HEK293 (cell line): Measurements from ENCODE around the gene CD79A.

ENCODE experiments used
- MYNN ChIP-seq: fragments of 450-650 bp; formaldehyde crosslinking; IDR thresholded peaks from 2 replicates; pipeline ENCODE4 v1.5.1; 2016; ENCODE audit warnings: missing biosample characterization, missing genetic modification characterization, borderline replicate concordance
- ZFP37 ChIP-seq: fragments of 450-650 bp; formaldehyde crosslinking; IDR thresholded peaks from 2 replicates; pipeline ENCODE4 v1.5.1; 2016; ENCODE audit warnings: missing biosample characterization, missing genetic modification characterization
- ZSCAN30 ChIP-seq: fragments of 450-650 bp; IDR thresholded peaks from 2 replicates; pipeline ENCODE4 v1.5.1; 2018; ENCODE audit warnings: missing biosample characterization, mild to moderate bottlenecking, missing genetic modification characterization, moderate library complexity
- TF ChIP-seq, protein P1 (sequence below): fragments of 450-650 bp; formaldehyde crosslinking; IDR thresholded peaks from 2 replicates; pipeline ENCODE4 v1.5.1; 2016; ENCODE audit warnings: missing biosample characterization, missing genetic modification characterization, borderline replicate concordance
- TF ChIP-seq, protein P2 (sequence below): fragments of 450-650 bp; formaldehyde crosslinking; IDR thresholded peaks from 2 replicates; pipeline ENCODE4 v1.5.1; 2016; ENCODE audit warnings: missing biosample characterization, missing genetic modification characterization
- TF ChIP-seq, protein P3 (sequence below): fragments of 450-650 bp; formaldehyde crosslinking; IDR thresholded peaks from 2 replicates; pipeline ENCODE4 v1.5.1; 2016; ENCODE audit warnings: missing biosample characterization, missing genetic modification characterization

DNA sequence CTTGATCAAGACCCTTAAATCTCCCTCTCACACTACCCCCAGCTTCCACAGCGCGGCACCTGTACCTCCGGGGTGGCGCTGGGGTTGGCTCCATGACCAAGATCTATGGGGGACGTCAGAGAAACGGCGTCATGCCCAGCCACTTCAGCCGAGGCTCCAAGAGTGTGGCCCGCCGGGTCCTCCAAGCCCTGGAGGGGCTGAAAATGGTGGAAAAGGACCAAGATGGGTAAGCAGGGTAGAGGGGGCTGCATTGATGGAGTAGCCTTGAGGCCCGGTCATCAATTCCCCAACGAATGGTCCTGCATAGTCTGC lies 8.1 kb upstream of the CD79A start:
- TF ChIP-seq, protein P1, sequence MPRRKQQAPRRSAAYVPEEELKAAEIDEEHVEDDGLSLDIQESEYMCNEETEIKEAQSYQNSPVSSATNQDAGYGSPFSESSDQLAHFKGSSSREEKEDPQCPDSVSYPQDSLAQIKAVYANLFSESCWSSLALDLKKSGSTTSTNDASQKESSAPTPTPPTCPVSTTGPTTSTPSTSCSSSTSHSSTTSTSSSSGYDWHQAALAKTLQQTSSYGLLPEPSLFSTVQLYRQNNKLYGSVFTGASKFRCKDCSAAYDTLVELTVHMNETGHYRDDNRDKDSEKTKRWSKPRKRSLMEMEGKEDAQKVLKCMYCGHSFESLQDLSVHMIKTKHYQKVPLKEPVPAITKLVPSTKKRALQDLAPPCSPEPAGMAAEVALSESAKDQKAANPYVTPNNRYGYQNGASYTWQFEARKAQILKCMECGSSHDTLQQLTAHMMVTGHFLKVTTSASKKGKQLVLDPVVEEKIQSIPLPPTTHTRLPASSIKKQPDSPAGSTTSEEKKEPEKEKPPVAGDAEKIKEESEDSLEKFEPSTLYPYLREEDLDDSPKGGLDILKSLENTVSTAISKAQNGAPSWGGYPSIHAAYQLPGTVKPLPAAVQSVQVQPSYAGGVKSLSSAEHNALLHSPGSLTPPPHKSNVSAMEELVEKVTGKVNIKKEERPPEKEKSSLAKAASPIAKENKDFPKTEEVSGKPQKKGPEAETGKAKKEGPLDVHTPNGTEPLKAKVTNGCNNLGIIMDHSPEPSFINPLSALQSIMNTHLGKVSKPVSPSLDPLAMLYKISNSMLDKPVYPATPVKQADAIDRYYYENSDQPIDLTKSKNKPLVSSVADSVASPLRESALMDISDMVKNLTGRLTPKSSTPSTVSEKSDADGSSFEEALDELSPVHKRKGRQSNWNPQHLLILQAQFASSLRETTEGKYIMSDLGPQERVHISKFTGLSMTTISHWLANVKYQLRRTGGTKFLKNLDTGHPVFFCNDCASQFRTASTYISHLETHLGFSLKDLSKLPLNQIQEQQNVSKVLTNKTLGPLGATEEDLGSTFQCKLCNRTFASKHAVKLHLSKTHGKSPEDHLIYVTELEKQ, result no peak
- no peak for TF ChIP-seq ZFP37 (tag by site-specific recombination)
- TF ChIP-seq MYNN (tag by site-specific recombination), result no peak
- no peak for TF ChIP-seq ZSCAN30 (tag by site-specific recombination)
- TF ChIP-seq, protein P2, sequence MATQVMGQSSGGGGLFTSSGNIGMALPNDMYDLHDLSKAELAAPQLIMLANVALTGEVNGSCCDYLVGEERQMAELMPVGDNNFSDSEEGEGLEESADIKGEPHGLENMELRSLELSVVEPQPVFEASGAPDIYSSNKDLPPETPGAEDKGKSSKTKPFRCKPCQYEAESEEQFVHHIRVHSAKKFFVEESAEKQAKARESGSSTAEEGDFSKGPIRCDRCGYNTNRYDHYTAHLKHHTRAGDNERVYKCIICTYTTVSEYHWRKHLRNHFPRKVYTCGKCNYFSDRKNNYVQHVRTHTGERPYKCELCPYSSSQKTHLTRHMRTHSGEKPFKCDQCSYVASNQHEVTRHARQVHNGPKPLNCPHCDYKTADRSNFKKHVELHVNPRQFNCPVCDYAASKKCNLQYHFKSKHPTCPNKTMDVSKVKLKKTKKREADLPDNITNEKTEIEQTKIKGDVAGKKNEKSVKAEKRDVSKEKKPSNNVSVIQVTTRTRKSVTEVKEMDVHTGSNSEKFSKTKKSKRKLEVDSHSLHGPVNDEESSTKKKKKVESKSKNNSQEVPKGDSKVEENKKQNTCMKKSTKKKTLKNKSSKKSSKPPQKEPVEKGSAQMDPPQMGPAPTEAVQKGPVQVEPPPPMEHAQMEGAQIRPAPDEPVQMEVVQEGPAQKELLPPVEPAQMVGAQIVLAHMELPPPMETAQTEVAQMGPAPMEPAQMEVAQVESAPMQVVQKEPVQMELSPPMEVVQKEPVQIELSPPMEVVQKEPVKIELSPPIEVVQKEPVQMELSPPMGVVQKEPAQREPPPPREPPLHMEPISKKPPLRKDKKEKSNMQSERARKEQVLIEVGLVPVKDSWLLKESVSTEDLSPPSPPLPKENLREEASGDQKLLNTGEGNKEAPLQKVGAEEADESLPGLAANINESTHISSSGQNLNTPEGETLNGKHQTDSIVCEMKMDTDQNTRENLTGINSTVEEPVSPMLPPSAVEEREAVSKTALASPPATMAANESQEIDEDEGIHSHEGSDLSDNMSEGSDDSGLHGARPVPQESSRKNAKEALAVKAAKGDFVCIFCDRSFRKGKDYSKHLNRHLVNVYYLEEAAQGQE (tag by site-specific recombination), result no peak
- TF ChIP-seq, protein P3, sequence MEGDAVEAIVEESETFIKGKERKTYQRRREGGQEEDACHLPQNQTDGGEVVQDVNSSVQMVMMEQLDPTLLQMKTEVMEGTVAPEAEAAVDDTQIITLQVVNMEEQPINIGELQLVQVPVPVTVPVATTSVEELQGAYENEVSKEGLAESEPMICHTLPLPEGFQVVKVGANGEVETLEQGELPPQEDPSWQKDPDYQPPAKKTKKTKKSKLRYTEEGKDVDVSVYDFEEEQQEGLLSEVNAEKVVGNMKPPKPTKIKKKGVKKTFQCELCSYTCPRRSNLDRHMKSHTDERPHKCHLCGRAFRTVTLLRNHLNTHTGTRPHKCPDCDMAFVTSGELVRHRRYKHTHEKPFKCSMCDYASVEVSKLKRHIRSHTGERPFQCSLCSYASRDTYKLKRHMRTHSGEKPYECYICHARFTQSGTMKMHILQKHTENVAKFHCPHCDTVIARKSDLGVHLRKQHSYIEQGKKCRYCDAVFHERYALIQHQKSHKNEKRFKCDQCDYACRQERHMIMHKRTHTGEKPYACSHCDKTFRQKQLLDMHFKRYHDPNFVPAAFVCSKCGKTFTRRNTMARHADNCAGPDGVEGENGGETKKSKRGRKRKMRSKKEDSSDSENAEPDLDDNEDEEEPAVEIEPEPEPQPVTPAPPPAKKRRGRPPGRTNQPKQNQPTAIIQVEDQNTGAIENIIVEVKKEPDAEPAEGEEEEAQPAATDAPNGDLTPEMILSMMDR (tag by site-specific recombination), result no peak
